ENCODE results near the gene ANKRD12.

Gene ANKRD12

GRCh38 chr18:9209279-9209678 is 72.7 kb downstream of the ANKRD12 start:
- 100% methylated on average over 1 of the region's 4 CpGs; no CpG with 5 or more reads in 1 of the 2 experiments for WGBS, 2 experiments (ENCODE audit: insufficient coverage in 2 of 2)
- Histone ChIP-seq H3K27ac (ENCODE audit: low read depth, low read length, severe bottlenecking) (no peak overlapping the region), H3K36me3 (ENCODE audit: control insufficient read depth, insufficient read depth, low read length) (peaks cover under 1% of the 10 kb centered on the region), H3K9me3 (ENCODE audit: control insufficient read depth, low read length) (no peaks in the 10 kb centered on the region), H3K4me1 (ENCODE audit: control insufficient read depth, insufficient read depth, low read length, poor library complexity, severe bottlenecking) (no peaks in the 10 kb centered on the region), H3K4me3 (ENCODE audit: extremely low read depth, insufficient read depth, low read length, poor library complexity, severe bottlenecking) (no peak overlapping the region)

GRCh38 chr18:9210966-9211365 is 74.4 kb downstream of the ANKRD12 start:
- no peaks in the 10 kb centered on the region for H3K4me1 ChIP-seq (ENCODE audit: control insufficient read depth, insufficient read depth, low read length, poor library complexity, severe bottlenecking)
- WGBS, 2 experiments (ENCODE audit: insufficient coverage in 2 of 2) = 83% methylated on average over 1 of the region's 2 CpGs; no CpG with 5 or more reads in 1 of the 2 experiments
- H3K9me3 ChIP-seq (ENCODE audit: control insufficient read depth, low read length) = no peaks in the 10 kb centered on the region
- peaks cover 17% of the 10 kb centered on the region for H3K36me3 ChIP-seq (ENCODE audit: control insufficient read depth, insufficient read depth, low read length)
- H3K27ac ChIP-seq (ENCODE audit: low read depth, low read length, severe bottlenecking) = no peak overlapping the region
- no peak overlapping the region for H3K4me3 ChIP-seq (ENCODE audit: extremely low read depth, insufficient read depth, low read length, poor library complexity, severe bottlenecking)

GRCh38 chr18:9211955-9212354 is 75.4 kb downstream of the ANKRD12 start:
- Histone ChIP-seq H3K4me1 (ENCODE audit: control insufficient read depth, insufficient read depth, low read length, poor library complexity, severe bottlenecking) (no peaks in the 10 kb centered on the region), H3K36me3 (ENCODE audit: control insufficient read depth, insufficient read depth, low read length) (peaks cover 21% of the 10 kb centered on the region), H3K4me3 (ENCODE audit: extremely low read depth, insufficient read depth, low read length, poor library complexity, severe bottlenecking) (no peak overlapping the region), H3K27ac (ENCODE audit: low read depth, low read length, severe bottlenecking) (no peak overlapping the region), H3K9me3 (ENCODE audit: control insufficient read depth, low read length) (no peaks in the 10 kb centered on the region)
- WGBS, 2 experiments (ENCODE audit: insufficient coverage in 2 of 2) = no CpG with 5 or more reads among the region's 1 CpG

- WGBS, 2 experiments (ENCODE audit: insufficient coverage in 2 of 2) = 89 to 93% methylated on average over 5 to 6 of the region's 6 CpGs
- peaks cover 25% of the 10 kb centered on the region for H3K36me3 ChIP-seq (ENCODE audit: control insufficient read depth, insufficient read depth, low read length)
- no peak overlapping the region for H3K27ac ChIP-seq (ENCODE audit: low read depth, low read length, severe bottlenecking)
- H3K4me3 ChIP-seq (ENCODE audit: extremely low read depth, insufficient read depth, low read length, poor library complexity, severe bottlenecking) = no peak overlapping the region
- H3K9me3 ChIP-seq (ENCODE audit: control insufficient read depth, low read length) = no peaks in the 10 kb centered on the region
- no peaks in the 10 kb centered on the region for H3K4me1 ChIP-seq (ENCODE audit: control insufficient read depth, insufficient read depth, low read length, poor library complexity, severe bottlenecking)
These were observed 78.8 kb downstream of the ANKRD12 start for GRCh38 chr18:9215221-9215933.

GRCh38 chr18:9216459-9216858 is 79.9 kb downstream of the ANKRD12 start:
- Histone ChIP-seq H3K36me3 (ENCODE audit: control insufficient read depth, insufficient read depth, low read length) (peaks cover 26% of the 10 kb centered on the region), H3K4me1 (ENCODE audit: control insufficient read depth, insufficient read depth, low read length, poor library complexity, severe bottlenecking) (no peaks in the 10 kb centered on the region), H3K9me3 (ENCODE audit: control insufficient read depth, low read length) (no peaks in the 10 kb centered on the region), H3K4me3 (ENCODE audit: extremely low read depth, insufficient read depth, low read length, poor library complexity, severe bottlenecking) (no peak overlapping the region), H3K27ac (ENCODE audit: low read depth, low read length, severe bottlenecking) (no peak overlapping the region)
- WGBS, 2 experiments (ENCODE audit: insufficient coverage in 2 of 2) = 100% methylated on average over 2 of the region's 3 CpGs; no CpG with 5 or more reads in 1 of the 2 experiments

- Histone ChIP-seq H3K27ac (ENCODE audit: low read depth, low read length, severe bottlenecking) (no peak overlapping the region), H3K4me3 (ENCODE audit: extremely low read depth, insufficient read depth, low read length, poor library complexity, severe bottlenecking) (no peak overlapping the region), H3K36me3 (ENCODE audit: control insufficient read depth, insufficient read depth, low read length) (peaks cover 34% of the 10 kb centered on the region), H3K9me3 (ENCODE audit: control insufficient read depth, low read length) (no peaks in the 10 kb centered on the region), H3K4me1 (ENCODE audit: control insufficient read depth, insufficient read depth, low read length, poor library complexity, severe bottlenecking) (no peaks in the 10 kb centered on the region)
- 100% methylated on average over 1 of the region's 3 CpGs; no CpG with 5 or more reads in 1 of the 2 experiments for WGBS, 2 experiments (ENCODE audit: insufficient coverage in 2 of 2)
These were observed 81.3 kb downstream of the ANKRD12 start for GRCh38 chr18:9217743-9218451.

- H3K27ac ChIP-seq (ENCODE audit: low read depth, low read length, severe bottlenecking) = no peak overlapping the region
- H3K36me3 ChIP-seq (ENCODE audit: control insufficient read depth, insufficient read depth, low read length) = peaks cover 19% of the 10 kb centered on the region
- H3K4me3 ChIP-seq (ENCODE audit: extremely low read depth, insufficient read depth, low read length, poor library complexity, severe bottlenecking) = no peak overlapping the region
- no CpG with 5 or more reads among the region's 3 CpGs for WGBS, 2 experiments (ENCODE audit: insufficient coverage in 2 of 2)
- no peaks in the 10 kb centered on the region for H3K4me1 ChIP-seq (ENCODE audit: control insufficient read depth, insufficient read depth, low read length, poor library complexity, severe bottlenecking)
- H3K9me3 ChIP-seq (ENCODE audit: control insufficient read depth, low read length) = no peaks in the 10 kb centered on the region
These were observed 84.5 kb downstream of the ANKRD12 start for GRCh38 chr18:9221040-9221439.

GRCh38 chr18:9221661-9222060 is 85.1 kb downstream of the ANKRD12 start:
- WGBS, 2 experiments (ENCODE audit: insufficient coverage in 2 of 2) = 91 to 94% methylated on average over 4 of the region's 5 CpGs
- no peak overlapping the region for H3K4me3 ChIP-seq (ENCODE audit: extremely low read depth, insufficient read depth, low read length, poor library complexity, severe bottlenecking)
- no peak overlapping the region for H3K27ac ChIP-seq (ENCODE audit: low read depth, low read length, severe bottlenecking)
- H3K4me1 ChIP-seq (ENCODE audit: control insufficient read depth, insufficient read depth, low read length, poor library complexity, severe bottlenecking) = no peaks in the 10 kb centered on the region
- H3K9me3 ChIP-seq (ENCODE audit: control insufficient read depth, low read length) = no peaks in the 10 kb centered on the region
- peaks cover 17% of the 10 kb centered on the region for H3K36me3 ChIP-seq (ENCODE audit: control insufficient read depth, insufficient read depth, low read length)

- no peak overlapping the region for H3K4me3 ChIP-seq (ENCODE audit: extremely low read depth, insufficient read depth, low read length, poor library complexity, severe bottlenecking)
- H3K36me3 ChIP-seq (ENCODE audit: control insufficient read depth, insufficient read depth, low read length) = peaks cover 17% of the 10 kb centered on the region
- 100% methylated on average over 2 of the region's 5 CpGs for WGBS, 2 experiments (ENCODE audit: insufficient coverage in 2 of 2)
- no peak overlapping the region for H3K27ac ChIP-seq (ENCODE audit: low read depth, low read length, severe bottlenecking)
- no peaks in the 10 kb centered on the region for H3K4me1 ChIP-seq (ENCODE audit: control insufficient read depth, insufficient read depth, low read length, poor library complexity, severe bottlenecking)
- no peaks in the 10 kb centered on the region for H3K9me3 ChIP-seq (ENCODE audit: control insufficient read depth, low read length)
These were observed 86.8 kb downstream of the ANKRD12 start for GRCh38 chr18:9223356-9223755.

GRCh38 chr18:9226463-9226862 is 89.9 kb downstream of the ANKRD12 start:
- no peaks in the 10 kb centered on the region for H3K4me1 ChIP-seq (ENCODE audit: control insufficient read depth, insufficient read depth, low read length, poor library complexity, severe bottlenecking)
- H3K27ac ChIP-seq (ENCODE audit: low read depth, low read length, severe bottlenecking) = no peak overlapping the region
- no peak overlapping the region for H3K4me3 ChIP-seq (ENCODE audit: extremely low read depth, insufficient read depth, low read length, poor library complexity, severe bottlenecking)

More at GRCh38 chr18:9226463-9226862, 89.9 kb downstream of the ANKRD12 start:
- peaks cover 19% of the 10 kb centered on the region for H3K36me3 ChIP-seq (ENCODE audit: control insufficient read depth, insufficient read depth, low read length)
- H3K9me3 ChIP-seq (ENCODE audit: control insufficient read depth, low read length) = no peaks in the 10 kb centered on the region
